GM19240 (cell line): ENCODE measurements around the gene PPM1F.
"Not testable (repeated sequence)": the region's sequence is repeated elsewhere in the genome, so short reads cannot be mapped to it uniquely, and the experiment has no call there.

Source experiments
- DNase-seq: peaks from one replicate; pipeline ENCODE4 v3.0.0; 2011; ENCODE audit warnings: low spot score; ENCODE audit not compliant: insufficient read length

PPM1F gene

DNA sequence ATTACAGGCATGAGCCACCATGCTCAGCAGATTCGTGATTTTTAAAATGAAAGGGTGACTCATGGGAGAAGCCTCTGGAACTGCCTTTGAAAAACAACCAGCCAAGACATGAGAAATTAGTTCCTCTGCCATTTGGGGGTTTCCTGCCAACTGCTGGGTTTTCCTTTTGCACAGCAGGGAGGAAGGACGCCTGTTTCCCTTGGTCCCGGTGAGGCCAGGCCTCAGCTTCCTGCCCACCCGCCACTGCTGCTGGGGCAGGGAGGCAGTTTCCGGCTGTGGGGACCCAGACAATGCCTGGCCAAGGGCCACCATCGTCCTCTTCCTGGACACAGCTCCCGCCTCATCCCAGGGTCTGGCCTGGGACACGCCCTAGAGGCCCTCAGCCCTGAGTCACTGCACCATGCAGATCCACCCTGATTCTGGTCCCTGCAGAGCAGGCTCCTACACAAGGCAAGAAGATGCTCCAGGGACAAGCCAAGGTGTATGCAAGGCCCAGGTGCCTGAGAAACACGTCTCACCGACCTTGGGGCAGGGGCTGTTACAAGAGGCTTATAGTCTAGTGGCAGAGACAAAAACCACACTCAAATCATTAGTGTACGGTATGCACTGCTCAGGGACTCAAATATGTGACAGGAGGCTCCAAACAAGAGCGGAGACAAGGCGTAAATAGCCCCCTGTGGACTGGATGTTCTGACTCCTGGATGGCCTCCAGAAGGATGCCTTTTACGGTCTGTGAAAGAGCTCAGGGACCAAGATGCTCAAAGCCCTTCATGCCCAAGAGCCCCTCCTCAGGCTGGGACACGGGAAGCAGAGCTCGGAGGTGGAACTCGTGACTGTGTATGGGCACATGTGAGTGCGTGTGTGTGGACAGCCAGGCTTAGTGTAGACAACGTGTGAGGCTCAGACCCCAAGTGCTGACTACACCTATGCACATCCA lies 10.0 kb downstream of the PPM1F start:
- DNase-seq, result no peak

DNA sequence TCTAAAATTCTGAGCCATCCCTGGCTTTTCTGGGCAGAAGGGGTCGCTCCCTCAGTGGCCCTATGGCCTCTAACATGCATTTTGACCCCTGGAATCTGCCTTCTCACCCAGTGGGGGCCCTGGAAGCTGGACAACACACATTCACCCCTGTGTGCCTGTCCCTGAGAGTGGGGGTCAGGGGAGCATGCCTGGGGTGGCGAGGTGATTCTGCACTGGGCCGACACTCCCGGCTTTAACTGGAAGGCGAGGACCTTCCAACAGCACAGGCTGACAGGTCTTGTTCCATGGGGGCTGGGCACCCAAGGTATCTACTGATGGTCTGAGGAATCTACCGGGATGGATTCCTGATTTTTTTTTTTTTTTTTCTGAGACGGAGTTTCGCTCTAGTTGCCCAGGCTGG lies 10.7 kb downstream of the PPM1F start:
- no peak for DNase-seq

DNA sequence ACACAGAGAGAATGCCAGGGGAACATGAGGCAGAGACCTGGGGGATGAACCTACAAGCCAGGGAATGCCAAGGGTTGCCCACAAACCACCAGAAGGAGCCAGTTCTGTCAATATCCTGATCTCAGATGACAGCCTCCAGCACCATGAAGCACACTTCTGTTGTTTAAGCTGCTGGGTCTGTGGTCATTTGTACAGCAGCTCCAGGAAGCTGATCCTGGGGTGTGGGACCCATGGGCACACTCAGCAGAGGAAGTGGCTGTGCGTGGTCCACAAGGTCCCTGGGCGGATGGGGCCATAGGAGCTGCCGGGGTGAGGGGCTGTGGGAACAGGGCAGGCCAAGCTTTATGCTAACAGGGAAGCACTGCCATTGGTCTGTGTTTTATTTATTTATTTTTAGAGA lies 12.1 kb downstream of the PPM1F start:
- no peak for DNase-seq

DNA sequence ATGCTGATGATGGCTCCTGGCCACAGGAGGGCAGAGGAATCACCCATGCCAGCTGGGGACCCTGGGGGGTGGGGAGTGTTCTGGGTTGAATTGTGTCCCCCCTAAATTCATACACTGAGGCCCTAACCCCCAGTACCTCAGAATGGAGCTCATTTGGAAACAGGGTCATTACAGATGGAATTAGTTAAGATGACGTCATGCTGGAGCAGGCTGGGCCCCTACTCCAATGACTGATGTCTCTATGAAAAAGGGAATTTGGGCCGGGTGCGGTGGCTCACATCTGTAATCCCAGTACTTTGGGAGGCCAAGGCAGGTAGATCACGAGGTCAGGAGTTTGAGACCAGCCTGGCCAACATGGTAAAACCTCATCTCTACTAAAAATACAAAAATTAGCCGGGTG lies 12.7 kb downstream of the PPM1F start:
- DNase-seq, result not testable (repeated sequence)

DNA sequence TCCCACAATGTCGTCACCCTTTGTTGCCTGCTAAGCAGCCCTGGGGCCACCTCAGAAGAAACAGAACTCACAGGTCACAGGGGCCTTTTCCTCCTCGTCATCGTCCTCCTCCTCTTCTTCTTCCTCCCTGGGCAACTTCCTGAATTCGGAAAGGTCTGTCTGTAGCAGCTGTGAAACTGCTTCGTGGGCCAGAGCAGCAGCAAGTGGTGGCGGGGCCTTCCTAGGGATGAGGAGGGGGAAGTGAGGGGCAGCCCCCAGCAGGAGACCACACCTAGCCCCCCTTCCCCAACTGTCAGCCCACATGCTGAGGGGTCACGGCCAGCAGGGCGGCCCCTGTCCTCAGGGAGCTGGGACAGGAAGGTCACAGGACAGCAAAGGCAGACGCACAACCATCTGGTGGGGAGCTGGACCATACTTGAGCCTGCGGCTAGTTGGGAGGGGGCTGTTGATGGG lies 13.2 kb downstream of the PPM1F start:
- no peak for DNase-seq

DNA sequence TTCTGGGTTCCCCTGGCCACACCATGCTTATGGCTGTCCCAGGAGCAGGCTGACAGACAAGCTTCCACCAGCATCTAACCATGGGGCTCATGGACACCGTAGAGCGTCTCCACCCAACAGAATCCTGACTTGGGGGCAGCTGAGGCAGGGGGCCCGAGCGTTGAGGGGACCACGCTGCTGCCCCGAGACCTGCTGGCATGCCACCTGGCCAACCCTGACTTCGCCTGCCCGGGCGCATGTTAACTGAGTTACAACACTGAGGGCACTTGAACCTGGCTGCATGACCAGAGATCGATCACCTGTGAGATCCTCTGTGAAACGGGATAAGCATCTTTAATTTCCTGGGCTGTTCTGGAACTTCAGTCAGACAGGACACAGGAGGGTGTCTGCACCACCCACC lies 13.7 kb downstream of the PPM1F start:
- DNase-seq, result no peak

DNA sequence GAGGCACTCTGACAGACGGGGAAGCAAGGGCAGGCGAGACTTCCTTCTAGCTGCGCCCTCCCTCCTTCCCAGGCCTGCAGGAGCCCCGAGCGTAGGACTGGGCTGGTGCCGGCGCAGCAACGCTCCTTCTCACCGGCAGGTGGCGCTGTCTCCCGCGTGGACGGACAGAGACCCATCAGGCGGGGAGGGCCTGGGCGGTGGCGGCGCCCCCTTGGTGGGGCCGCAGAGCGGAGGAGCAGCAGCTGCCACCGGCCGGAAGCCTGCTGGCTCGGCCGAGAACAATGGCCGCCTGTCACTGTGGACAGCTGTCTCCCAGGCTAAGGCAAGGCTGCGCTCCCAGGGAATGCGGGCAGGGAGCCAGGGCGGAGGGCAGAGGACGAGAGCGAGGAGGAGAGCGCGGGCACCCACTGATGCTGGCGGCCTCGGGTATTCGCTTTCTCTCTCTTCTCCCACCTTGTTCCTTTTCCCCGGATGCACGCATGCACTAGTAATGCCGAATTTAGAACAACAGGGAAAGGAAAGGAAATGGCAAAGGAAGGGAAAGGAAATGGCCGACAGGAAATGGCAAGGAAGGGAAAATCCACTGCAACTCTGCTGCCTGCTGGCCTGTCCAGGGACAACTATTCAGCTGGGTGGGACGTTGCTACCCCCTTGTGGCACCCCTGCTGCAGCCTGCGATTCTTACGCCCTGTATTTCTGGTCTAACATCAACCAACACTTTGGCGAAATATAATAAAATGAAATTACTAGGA lies 14.4 kb downstream of the PPM1F start:
- peak; percentile 91 for DNase-seq

DNA sequence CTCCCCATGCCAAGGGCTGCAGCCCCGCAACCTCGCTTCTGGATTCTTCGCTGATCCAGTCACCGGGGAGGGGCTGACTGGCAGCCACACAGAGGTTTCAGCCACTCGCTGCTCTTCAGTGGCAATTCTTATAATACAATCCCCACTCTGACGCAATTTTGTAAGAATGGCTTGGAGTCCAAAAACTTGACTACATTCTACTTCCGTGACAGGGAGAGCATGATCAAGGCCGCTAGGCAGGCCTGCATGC lies 14.9 kb downstream of the PPM1F start:
- DNase-seq, result no peak

DNA sequence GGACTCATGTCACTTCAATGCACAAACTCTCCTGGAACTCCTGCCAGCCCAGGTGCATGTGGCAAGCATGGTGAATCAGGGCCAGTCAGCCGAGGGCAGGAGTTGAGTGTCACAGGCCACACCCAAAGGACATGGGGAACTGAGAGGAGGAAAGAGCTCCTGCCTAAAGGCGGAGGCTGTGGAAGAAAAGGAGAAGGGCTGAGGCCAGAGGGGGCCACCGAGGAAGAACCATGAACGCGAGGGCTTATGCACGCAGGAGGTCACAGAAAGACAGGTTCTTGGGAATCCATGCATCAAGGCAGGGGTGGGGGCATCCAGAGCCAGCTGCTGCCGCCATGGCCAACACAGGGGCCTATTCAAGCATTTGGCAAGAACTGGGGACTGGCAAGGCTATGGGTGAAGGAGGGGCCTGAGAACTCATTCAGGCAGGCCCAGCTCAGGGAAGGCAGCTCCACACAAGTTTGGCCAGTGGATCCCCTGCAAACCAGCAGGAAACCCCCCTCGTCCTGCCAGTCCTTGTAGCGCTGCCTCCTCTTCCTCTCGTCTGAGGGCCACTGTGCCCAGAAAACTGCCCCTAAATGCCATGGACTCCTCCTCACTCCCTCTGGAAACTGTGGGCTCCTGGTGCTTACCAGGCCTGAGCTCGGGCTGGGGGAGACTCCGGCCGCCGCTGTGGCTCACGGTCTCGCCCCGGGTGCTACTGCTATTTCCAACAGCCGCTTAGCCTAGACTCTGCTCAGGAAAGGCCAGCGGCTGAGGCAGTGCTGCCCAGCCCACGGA lies 15.4 kb downstream of the PPM1F start:
- no peak for DNase-seq

DNA sequence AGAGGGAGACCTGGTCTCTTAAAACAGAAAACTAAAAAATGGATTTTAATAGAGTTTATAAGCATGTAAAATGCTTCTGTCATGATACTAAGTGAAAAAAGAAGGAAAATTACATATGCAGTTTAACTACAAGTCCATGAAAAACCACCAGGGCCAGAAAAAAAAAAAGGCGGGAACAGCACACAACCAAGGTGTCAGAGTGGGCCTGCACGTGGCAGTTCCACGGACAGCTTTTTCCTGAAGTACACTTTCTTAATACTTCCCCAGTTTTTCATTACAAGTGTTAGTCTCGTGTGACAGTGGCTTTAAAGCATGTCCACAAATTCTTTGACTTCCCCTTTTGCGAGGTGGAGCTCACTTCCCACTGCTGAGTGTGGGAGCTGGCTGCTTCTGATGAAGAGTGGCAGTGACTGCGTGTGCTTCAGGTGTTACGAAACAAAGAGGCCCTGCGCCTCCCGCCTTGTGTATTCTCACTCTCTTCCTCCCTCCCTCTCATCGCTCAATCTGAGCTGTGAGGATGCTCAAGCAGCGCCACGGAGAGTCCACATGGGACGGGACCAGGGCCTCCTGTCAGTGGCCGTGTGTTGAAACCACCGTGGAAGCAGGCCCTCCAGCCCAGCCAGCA lies 16.4 kb downstream of the PPM1F start:
- DNase-seq, result no peak

DNA sequence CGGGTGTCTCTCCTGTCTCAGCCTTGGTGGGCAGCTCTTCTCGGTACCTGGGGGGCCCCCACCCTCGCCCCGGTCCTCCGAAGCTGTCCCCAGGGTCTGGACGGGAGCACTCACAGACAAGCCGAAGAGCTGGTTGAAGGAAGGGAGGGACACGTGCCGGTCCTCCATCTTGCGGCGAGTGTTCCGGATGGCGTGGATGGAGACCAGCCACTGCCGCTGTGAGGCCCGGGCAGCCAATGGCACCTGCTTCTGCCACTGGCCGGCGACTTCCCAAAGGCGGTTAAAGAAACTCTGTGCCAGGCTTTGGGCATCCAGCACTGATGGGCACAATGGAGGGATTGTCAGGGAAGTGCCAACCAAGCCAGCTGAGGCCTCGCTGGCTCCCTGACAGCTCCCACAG lies 18.7 kb downstream of the PPM1F start:
- DNase-seq, result no peak

DNA sequence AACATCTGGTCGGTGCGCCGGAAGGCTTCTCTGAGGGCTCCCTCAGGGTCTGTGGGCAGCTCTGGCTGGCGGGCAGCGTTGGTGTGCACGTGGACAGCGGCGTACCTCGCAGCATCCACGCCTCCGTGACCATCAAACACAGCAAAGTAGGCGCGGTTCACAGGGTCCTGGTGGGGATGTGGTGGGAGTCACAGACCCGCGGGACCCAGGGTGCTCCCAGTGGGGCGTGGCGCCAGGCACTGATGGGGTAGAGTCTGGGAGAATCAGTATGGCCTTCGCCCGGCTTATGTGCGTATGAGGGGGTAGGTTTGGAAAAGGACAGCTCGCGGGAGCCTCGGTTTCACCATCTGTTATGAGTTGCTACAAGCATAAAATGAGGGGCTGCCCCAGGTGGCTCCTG lies 19.2 kb downstream of the PPM1F start:
- no peak for DNase-seq

DNA sequence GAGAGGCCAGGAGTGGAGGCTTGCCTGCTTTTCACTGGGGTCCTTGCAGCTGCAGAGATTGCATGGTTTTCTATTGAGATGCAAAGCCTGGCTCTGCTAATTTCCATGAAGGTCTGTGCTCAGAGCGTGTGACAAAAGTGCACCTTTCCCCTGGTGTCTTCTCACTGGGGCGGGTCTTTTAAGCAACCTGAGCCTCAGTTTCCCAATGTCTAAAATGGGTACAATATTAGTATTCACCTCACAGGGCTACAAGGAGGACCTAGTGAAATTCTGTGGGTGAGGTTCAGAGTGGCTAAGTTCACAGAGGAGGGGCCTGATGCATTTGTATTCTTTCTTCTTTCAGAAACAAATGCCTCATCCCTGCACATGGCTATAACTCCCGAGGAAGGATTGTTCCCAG lies 20.3 kb downstream of the PPM1F start:
- DNase-seq, result no peak

DNA sequence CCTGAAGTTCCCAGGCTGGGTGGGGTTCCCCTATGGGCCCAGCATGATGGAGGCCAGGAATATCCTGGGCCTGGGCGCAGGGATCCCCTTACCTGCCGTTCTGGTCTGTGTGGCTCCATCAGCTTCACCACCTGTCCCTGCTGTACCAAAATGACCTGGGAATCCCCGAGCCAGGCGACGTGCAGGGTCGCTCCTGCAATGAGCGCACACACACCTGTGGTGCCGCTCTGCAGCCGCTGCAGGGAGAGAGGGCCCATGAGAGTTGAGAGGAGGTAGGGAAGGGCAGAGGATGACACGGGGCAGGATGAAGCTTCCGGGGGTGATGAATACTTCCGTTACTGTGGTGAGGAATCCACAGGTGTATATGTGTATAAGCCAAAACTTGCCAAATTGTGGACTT lies 21.6 kb downstream of the PPM1F start:
- DNase-seq, result no peak

DNA sequence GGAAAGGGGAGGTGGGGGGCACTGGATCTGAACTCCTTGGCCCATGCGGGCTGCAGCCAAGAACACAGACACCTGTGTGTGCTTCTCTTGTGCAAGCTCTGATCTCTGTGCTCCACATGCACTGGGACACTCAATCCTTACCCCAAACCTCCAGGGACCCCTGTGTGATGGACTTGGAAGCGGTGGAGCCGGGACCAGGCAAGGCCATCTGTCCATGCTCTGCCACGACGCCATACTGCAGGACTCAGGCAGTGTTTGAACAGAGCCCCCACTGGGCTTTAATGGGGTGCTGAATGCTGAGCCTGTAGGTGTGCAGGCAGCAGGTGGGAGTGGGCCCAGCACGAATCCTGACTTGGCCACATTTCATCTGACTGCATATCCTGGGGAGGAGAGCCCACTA lies 23.4 kb downstream of the PPM1F start:
- no peak for DNase-seq

DNA sequence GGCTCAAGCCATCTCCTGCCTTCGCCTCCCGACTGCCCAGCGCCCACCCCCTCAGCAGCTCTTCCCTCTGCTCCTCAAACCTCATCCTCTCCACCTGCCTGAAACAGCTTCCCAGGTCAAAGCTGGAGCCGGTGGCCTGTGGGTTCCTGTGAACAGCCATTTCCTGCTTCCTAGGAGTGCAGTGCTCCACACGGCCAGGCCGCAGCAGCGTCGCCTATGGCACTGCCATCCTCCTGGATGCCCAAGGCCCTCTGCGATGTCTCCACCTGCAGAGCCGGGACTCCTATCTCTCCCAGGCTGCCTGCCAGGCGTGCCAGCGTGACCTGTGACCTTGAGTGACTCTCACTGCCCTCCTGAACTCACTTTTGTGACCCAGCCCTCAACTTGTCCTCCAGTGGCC lies 24.6 kb downstream of the PPM1F start:
- DNase-seq, result no peak

DNA sequence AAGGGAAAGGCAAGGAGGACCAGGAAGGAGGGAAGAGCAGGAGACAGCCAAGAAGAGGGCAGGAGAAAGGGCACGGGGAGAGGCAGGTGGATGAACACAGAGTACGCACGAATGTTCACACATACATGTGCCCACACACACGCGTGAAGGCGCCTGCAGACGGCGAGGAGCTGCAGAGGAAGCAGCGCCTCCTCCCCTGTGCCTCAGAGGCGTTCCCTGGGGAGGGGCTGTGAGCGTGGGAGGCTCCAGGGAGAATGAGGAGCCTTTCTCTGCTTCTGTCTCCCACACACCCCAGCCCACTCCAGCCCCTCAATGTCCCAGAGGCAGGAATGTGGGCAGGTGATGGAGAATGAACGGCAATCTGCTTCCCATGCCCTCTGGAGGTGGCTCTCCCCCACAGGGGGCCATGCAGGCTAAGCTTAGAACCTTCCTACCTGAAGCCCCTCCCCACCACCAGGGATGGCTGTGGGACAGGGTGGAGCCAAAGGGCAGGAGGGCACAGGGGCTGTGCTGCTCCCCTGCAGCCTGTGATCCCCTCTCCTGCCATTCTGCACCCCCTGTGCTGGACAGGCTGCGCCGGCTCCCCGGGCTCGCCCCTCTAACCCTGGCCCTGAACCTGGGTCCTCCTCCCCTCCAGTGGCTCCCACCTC lies 25.3 kb downstream of the PPM1F start:
- no peak for DNase-seq

DNA sequence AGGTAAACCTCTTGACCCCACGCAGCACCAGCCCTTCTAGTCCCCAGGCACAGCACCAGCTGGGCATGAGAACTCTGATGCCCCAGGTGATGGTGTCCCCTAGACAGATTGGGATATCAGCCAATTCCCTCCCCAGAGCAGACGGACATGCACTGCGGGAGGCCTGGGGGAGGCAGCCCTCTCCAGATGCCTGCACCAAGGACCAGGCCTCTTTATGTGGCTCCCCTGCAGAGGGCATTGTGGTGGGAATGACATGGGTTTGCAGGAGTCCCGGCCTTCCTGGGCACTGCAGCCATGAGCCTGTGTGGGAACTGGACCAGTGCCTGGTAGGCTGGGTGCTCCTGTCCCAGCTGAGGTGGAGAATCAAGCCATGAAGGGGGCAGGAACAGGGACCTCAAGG lies 25.9 kb downstream of the PPM1F start:
- DNase-seq, result no peak

DNA sequence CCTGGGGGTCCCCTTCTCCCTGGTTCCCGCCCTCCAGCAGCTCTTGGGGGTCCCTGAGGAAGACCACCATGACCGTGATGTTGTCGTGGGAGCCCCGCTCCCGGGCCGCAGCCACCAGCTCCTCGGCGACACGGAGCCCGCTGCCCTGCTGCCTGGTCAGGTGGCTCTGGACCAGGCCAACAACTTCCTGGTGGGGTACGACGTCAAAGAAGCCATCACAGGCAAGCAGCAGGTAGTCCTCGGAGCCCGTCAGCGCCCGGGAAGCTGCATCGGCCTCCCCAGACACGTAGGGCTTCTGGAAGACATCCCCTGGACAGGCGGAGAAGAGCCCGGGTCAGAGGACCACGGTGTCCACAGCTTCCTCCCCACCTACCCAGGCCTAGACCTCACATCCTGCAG lies 29.5 kb downstream of the PPM1F start:
- DNase-seq, result no peak

DNA sequence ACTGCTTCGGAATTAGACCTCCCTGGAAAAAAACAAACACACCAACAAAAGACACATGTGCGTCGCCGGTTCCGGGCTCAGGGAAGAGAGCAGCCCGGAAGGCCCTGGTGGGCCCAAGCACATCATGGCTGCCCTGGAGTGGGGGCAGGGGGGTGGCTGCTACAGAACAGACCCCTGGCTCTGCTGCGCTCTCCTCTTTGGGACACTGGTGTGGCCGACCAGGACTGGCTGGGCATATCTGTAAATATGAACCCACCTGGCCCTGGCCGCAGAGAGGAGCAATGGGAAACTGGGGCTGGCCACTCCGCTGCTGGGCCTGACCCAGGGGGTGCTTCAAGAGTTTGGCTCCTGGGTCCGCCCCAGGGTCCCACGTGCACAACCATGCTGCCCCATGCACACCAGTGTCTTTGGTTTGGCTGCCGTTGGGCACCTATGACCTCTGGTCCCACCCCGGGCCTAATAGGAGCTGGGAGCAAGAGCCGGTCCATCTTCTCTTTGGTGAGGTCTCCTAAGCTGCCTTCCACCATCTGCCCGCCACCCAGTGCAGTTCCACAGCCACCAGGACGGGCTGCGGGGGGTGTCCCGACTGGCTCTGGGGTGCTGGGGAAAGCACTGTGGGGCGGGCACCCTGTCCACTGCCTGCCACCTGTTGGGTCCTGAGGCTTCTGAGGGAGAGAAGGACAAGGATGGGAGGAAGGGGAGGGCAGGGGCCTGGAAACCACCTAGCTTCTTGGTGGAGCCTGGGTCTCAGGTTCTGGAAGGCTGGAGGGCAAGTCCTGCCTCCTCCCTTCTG lies 30.1 kb downstream of the PPM1F start:
- DNase-seq, result no peak
